Hematopoietic multipotent progenitor cell treated with erythropoietin and hydrocortisone succinate and interleukin-3 and kit ligand, for 15 days (in vitro differentiated cells): ENCODE data around the gene NEK8.
A peak's percentile ranks its signal among the peaks of the same experiment; 100 is the strongest.
"Not testable (repeated sequence)": the region's sequence is repeated elsewhere in the genome, so short reads cannot be mapped to it uniquely, and the experiment has no call there.

Experiments used
- DNase-seq: peaks from one replicate; pipeline ENCODE4 v3.0.0-alpha.2; 2015; ENCODE audit warnings: low spot score

The NEK8 gene

GRCh38 chr17:28710861-28711722 is 17.5 kb upstream of the NEK8 start:
- DNase-seq = peak; percentile 70

DNA sequence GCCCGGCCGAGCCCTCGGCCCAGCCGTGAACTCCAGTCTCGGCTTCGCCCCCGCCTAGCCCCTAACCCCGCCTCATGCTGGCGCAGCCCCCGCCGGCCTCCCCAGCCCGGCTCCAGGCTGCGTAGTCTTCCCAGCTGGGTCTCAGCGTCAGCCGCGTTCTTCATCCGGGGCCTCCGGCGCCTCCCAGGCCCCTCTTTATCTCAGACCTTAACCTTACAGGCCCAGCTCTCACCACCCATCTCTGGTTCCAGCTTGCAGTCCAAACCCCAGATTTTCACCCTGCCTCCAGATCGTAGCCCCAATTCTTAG is 16.9 kb upstream of the NEK8 start, which contains the start of gene PROCA1:
PROCA1 (minus strand) TSS at position 166 of the 309 bp plus-strand sequence. CDS start 228 bp downstream, outside the sequence.
- no peak for DNase-seq

DNA sequence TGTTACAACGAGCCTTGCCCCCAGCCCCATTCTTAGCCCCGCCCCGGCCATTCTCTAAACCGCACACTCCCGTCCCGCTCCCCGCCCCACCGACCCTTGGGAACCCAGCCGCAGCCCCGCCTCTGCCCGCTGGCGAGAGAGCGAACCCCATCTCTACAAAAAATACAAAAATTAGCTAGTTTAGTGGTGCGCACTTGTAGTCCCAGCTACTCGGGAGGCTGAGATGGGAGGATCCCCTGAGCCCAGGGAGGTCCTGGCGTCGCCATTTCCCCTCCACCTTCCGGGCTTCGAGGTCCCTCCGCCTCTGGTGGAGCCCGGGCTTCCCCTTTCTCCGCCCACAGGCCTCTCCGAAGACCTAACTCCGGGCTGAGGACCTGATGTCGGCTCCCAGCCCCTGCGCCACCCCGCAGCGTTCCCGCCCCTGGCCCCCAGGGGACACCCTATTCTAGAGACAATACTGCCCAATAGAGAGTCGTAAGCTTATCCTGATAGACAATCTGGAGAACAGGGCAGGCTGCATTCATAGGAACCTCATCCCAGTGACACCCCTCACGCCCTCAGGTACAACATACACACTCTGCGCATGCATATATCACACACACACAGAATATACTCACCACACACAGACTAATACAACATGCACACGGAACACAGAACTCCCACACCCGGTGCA is 16.4 kb upstream of the NEK8 start:
- no peak for DNase-seq

- DNase-seq = no peak
These were observed 15.7 kb upstream of the NEK8 start for GRCh38 chr17:28712705-28713415.

DNA sequence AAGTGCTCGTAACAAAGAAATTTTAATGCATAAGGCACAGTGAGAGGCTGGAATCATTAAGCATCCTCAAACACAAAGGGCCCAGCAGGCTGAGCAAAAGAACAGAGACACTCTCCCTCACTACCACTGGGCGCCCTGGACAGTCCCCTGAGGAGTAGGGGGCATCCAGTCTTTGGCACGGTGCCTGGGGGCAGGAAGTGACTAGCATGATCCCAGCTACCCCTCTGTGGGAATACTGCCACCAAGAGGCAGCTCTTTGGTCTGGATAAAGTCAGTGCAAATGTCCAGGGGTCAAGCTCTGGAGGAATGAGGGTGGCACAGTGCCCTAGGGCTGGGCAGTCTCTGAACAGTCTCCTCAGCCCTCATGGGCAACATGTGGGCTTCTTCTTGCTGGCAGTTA is 14.3 kb upstream of the NEK8 start:
- no peak for DNase-seq

DNA sequence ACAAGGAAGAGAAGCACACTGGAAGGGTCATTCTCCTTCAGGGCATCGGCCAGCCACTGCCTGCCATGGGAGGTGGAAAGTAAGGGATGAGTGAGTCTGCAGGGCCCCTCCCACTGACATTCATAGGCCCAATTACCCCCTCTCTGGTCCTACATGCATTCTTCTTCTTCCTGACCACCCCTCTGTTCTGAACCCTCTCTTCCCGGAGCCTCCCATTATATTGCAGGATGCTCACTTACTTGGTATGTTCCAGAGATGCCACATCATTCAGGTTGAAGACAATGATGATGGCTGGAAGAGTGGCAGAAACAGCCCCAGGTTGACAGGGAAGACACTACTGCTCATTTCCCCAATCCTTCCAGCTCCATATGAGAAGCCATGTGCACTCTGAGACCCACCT is 13.4 kb upstream of the NEK8 start:
- DNase-seq = no peak

GRCh38 chr17:28716740-28717577 is 11.6 kb upstream of the NEK8 start:
- no peak for DNase-seq

DNA sequence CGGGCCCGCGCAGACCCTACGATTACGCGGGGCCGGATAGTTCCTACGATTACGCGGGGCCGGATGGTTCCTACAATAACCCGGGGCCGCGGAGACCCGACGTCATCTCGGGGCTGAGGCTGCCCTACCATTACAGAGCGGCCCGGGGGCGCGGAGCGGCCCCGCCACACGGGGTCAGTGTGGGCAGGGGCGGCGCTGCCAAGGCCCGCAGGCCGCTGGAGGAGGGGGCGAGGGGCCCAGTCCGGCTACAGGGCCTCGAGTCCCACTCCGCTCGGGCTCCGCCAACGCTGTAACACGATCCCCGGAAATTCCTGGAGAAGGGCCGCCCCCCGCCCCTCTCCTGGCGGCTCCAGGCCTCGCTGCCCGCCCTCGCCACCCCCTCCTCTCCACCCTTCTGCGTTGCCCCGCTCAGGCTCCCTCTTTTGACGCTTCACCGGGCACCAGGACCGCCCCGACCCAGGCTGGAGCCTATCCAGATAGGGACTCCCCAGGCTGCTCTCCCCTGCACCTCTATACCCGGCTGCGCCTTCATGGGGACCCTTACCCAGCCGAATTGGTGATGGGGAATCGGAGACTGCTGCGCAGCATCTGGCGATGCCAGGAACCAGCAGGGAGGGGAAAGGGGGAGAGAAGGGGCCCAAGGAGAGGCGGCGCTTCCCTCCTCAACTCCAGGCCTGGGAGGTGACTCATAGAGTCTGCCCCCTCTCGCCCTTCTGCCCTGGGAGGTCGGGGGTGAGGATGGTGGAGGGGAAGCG is 10.8 kb upstream of the NEK8 start, which contains the start of gene RAB34:
RAB34 (minus strand) TSS at position 291 of the 755 bp plus-strand sequence. CDS start 602 bp downstream, outside the sequence.
- no peak for DNase-seq

DNA sequence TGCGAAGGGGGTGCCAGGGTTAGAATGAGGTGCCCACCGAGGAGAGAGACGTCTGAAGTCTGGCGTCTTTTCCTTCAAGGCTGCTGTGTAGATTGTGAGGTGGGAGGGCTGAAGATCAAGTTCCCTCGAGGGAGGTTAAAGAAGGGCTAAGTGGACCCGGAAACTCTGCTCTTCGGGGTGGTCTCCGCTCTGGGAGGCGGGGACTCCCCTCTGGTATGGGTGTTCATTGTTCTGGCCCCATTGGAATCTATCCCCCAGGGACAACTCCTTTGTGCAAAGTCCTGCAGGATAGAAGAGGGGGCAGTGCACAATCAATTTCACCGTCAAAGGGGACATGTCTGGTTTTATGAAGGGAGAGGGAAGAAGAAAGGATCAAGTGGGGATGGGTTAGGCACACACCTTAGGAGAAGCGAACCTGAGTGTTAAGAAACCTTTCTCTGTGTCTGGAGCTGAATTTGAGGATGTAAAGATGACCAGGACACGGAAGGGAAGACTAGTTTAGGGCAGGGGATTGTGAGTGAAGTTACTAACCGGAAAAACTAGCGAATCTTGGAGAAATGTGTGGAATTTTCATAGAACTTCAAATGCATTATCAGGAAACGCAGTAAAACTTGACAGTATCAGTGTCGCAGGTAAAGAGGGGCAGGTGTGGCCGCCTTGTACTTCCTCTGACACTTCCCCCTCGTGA is 10.1 kb upstream of the NEK8 start:
- no peak for DNase-seq

DNA sequence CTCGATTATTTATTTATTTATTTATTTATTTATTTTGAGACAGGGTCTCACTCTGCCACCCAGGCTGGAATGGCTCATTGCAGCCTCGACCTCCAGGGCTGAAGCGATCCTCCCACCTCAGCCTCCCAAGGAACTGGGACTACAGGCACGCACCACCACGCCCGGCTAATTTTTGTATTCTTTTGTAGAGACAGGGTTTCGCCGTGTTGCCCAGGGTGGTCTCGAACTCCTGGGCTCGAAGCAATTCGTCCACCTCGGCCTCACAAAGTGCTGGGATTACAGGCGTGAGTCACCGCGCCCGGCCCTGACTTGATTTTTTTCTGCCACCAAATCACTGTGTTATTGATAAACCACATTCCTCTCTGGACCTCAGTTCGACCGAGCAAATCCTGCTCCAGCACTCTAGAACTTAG is 9.6 kb upstream of the NEK8 start:
- no peak for DNase-seq

DNA sequence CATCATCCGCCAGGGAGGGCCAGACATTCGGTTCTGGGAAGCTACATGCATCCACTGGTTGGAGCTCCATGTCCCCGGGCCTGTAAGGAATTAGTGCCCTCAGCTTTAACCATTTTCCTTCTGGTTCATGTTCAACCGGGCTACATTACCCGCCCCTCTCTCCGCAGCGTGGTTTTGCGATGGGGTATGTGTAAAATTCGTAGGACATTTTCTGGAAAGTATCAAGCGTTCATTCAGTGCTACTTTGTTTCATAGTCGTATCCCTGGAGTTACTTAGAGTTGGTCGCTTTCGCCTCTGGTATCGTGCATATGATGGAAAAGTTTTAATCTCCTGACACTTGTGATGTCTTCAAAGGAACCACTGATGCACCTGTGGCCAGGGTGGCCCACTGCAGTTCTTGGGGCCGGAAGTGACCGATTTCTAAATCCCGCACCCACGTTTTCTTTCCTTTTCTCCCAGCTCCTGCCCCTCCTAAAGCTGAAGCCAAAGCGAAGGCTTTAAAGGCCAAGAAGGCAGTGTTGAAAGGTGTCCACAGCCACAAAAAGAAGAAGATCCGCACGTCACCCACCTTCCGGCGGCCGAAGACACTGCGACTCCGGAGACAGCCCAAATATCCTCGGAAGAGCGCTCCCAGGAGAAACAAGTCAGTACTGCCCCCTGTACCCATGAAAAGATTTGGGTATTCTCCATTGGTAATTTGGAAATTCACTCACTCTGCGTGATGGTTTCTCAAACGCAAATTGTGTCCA is 8.2 kb upstream of the NEK8 start:
- DNase-seq = no peak

DNA sequence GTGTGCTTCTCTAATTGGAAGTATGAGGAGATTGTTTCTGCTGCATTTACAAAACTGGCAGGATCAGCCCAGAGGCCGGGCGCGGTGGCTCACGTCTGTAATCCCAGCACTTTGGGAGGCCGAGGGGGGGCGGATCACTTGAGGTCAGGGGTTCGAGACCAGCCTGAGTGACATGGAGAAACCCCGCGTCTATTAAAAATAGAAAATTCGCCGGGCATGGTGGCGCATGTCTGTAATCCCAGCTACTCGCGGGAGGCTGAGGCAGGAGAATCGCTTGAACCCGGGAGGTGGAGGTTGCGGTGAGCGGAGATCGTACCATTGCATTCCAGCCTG is 7.6 kb upstream of the NEK8 start:
- not testable (repeated sequence) for DNase-seq

GRCh38 chr17:28722417-28723158 is 6.0 kb upstream of the NEK8 start:
- no peak for DNase-seq

GRCh38 chr17:28723159-28723835 is 5.3 kb upstream of the NEK8 start:
- no peak for DNase-seq

GRCh38 chr17:28723836-28724499 is 4.6 kb upstream of the NEK8 start:
- not testable (repeated sequence) for DNase-seq

DNA sequence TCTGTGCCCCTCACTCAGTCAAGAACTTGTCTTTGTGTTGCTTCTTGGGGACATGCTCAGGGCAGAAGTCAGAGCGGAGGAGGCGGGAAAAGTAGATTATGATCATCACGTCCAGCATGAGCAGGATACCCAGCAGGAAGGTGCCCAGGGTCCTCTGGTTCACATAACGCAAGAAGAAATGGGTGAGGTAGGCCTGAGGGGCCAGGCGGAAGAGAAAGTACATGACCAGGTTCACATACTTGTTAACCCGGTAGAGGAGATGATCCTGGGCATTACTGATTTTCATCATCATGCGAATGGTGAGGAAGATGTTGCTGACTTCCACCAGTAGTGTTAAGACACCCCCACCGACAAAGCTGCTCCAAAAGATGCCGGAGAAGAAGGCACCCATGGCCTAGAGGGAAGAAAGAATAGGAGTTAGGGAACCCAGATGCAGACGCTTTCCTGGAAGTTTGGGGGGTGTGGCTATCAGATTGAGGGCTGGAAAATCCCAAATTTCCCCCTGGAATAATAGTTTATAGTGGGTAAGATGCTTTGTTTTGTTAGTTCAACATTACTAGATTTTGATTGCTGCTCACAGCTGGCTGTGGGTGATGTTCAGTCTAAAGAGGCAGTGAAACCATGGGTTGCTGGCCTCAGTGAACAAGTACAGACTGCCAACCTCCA is 4.0 kb upstream of the NEK8 start:
- DNase-seq = no peak

DNA sequence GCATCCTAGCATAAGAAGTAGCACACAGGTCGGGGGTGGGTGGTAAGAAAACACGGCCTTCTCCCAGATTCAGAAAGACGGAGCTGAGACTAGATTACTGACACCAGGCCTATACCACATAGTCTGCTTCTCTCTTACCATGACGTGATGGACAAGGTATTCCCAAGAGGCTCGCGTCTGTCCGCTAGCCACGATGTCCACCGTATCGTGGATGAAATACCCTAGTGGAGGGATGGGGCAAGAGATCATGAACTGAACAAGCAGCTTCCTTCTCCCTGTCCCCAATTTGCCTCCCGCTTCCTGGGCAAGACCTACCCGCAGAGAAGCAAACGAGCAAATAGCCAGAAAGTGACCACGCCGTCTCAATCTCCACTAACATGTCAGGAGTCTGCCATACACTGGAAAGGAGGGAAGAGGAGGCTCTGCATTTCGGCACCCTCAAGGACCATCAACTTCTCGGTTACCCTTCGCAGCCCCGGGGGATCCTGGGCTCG is 3.4 kb upstream of the NEK8 start:
- no peak for DNase-seq
